ENCODE measurements around the gene DNAJA2. TPM values are rescaled to one million over a fixed set of nuclear protein-coding genes. Genes with fewer than 3 reads are reported as not detected.

The DNAJA2 gene
- total and polyA plus RNA-seq, 3 experiments from 2014 or later: 89.8 to 90.6 (median 90.3) TPM

DNA sequence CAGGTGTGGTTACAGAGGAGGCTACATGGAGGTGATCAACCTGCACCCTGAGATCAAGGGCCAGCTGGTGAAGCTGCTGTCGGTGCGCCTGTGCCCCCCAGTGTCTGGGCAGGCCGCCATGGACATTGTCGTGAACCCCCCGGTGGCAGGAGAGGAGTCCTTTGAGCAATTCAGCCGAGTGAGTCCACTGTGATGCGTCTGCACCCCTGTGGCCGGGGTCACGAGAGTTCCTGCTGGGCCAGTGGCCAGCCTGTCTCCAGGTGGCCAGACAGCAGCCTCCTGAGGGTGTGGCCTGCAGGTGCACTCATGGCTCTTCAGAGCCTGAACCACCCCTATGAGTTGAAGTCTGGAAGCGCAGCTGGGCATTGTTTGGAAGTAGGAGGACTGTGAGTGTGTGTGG lies 51.2 kb downstream of the DNAJA2 start:
- Histone ChIP-seq H3K9me3 (ENCODE audit: low read length) (no peaks in the 10 kb centered on the region), H3K27me3 (ENCODE audit: insufficient read depth, low read length, poor library complexity, severe bottlenecking) (no peaks in the 10 kb centered on the region), H3K36me3 (ENCODE audit: insufficient read depth, low read length) (no peaks in the 10 kb centered on the region), H3K27ac (ENCODE audit: low read depth, low read length) (no peak overlapping the region), H3K4me1 (ENCODE audit: insufficient read depth, low read length) (no peaks in the 10 kb centered on the region), H3K4me3 (ENCODE audit: low read length) (no peak overlapping the region)
- Mint-ChIP-seq H3K4me3 (no peak overlapping the region), H3K9me3 (no peaks in the 10 kb centered on the region), H3K36me3 (no peaks in the 10 kb centered on the region), H3K4me1 (no peaks in the 10 kb centered on the region), H3K27ac (no peak overlapping the region), H3K27me3 (peaks cover 0 to 2% of the 10 kb centered on the region in 2 donors)
- POLR2A ChIA-PET: no interaction called here
- CTCF ChIA-PET: no interaction called here
- no peak for DNase-seq

DNA sequence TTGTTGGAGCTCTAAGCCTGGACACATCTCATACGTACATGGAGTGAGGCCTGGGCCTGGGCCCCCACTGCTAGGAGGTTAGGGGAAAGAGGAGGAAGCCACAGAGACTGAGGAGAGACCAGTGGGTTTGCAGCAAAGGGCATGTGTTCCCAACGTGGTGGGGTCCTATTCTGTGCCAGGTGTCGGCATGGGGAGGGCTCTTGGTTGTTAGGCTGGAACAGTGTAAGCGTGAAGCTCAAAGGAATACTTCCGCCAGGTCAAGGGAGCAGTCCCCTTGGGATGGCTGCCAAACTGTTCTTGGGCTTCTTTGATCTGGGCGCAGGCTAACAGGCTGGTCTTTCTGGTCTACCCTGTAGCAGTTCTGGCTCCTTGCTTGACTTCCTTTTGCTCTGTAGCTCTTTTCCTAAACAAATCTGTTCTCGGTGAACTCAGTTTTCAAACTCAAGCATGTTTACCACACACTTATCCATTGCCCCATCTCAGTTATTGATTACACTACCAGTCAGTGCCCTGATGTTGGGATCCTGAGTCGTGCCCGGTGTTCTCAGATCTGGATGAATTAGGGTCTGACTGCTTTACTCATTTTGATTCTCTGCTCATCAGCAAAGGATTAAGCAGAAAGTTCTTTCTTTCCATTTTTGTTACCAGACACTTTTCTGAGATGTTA lies 52.9 kb downstream of the DNAJA2 start:
- CTCF ChIA-PET: interaction anchor here (1.1 kb wide), 1 partner anchor 10 kb away, joined by 3 read pairs; no protein-coding TSS in a partner anchor

GRCh38 chr16:46918905-46919792 lies 54.3 kb downstream of the DNAJA2 start:
- ChIA-PET POLR2A (no interaction called here), CTCF (no interaction called here)
- H3K4me1 Mint-ChIP-seq: no peaks in the 10 kb centered on the region
- no peaks in the 10 kb centered on the region for H3K4me1 ChIP-seq (ENCODE audit: insufficient read depth, low read length)
- no peaks in the 10 kb centered on the region for H3K27me3 ChIP-seq (ENCODE audit: insufficient read depth, low read length, poor library complexity, severe bottlenecking)
- no peak overlapping the region for H3K27ac ChIP-seq (ENCODE audit: low read depth, low read length)
- no peaks in the 10 kb centered on the region for H3K9me3 ChIP-seq (ENCODE audit: low read length)
- H3K27me3 Mint-ChIP-seq: peaks cover 0 to 2% of the 10 kb centered on the region in 2 donors
- no peaks in the 10 kb centered on the region for H3K36me3 ChIP-seq (ENCODE audit: insufficient read depth, low read length)
- no peaks in the 10 kb centered on the region for H3K36me3 Mint-ChIP-seq
- no peaks in the 10 kb centered on the region for H3K9me3 Mint-ChIP-seq
- no peak overlapping the region for H3K27ac Mint-ChIP-seq
- peak overlapping the region in 1 of 7 donors; percentile 5 for H3K4me3 Mint-ChIP-seq
- no peak overlapping the region for H3K4me3 ChIP-seq (ENCODE audit: low read length)
- DNase-seq: no peak

More for the DNA sequence above, 52.9 kb downstream of the DNAJA2 start:
- H3K27me3 ChIP-seq (ENCODE audit: insufficient read depth, low read length, poor library complexity, severe bottlenecking): no peaks in the 10 kb centered on the region
- peaks cover 0 to 2% of the 10 kb centered on the region in 2 donors for H3K27me3 Mint-ChIP-seq
- POLR2A ChIA-PET: no interaction called here
- DNase-seq: no peak
- no peak overlapping the region for H3K27ac ChIP-seq (ENCODE audit: low read depth, low read length)
- H3K36me3 Mint-ChIP-seq: no peaks in the 10 kb centered on the region
- H3K36me3 ChIP-seq (ENCODE audit: insufficient read depth, low read length): no peaks in the 10 kb centered on the region
- H3K9me3 ChIP-seq (ENCODE audit: low read length): no peaks in the 10 kb centered on the region
- H3K4me3 ChIP-seq (ENCODE audit: low read length): no peak overlapping the region
- H3K4me3 Mint-ChIP-seq: no peak overlapping the region
- H3K9me3 Mint-ChIP-seq: no peaks in the 10 kb centered on the region
- H3K4me1 Mint-ChIP-seq: no peaks in the 10 kb centered on the region
- H3K4me1 ChIP-seq (ENCODE audit: insufficient read depth, low read length): no peaks in the 10 kb centered on the region
- peak overlapping the region in 1 of 8 donors; percentile 48 for H3K27ac Mint-ChIP-seq

DNA sequence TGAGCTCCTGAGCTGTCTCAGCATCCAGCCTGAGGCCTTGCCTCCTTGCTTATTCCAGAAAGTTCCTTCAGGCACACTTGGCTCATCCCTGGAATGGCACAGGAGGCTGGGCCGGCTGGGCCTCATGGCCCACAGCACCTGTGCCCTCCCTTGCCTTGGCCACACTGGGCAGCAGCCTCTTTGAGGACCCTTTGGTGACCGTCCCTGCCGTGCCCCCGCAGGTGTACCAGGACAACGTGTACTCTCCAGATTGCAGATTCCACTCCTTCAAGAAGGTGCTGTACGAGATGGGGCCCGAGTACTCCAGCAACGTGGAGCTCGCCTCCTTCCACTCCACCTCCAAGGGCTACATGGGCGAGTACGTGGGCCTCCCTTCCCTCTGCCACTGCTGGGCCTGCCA lies 55.1 kb downstream of the DNAJA2 start:
- no peak overlapping the region for H3K27ac ChIP-seq (ENCODE audit: low read depth, low read length)
- POLR2A ChIA-PET: no interaction called here
- no peak overlapping the region for H3K27ac Mint-ChIP-seq

GRCh38 chr16:46916980-46917379 lies 56.5 kb downstream of the DNAJA2 start:
- H3K27me3 ChIP-seq (ENCODE audit: insufficient read depth, low read length, poor library complexity, severe bottlenecking): no peaks in the 10 kb centered on the region
- no peak overlapping the region for H3K4me3 ChIP-seq (ENCODE audit: low read length)
- H3K36me3 Mint-ChIP-seq: no peaks in the 10 kb centered on the region
- no peak overlapping the region for H3K4me3 Mint-ChIP-seq
- no peak overlapping the region for H3K27ac Mint-ChIP-seq
- no peaks in the 10 kb centered on the region for H3K9me3 Mint-ChIP-seq
- H3K27ac ChIP-seq (ENCODE audit: low read depth, low read length): no peak overlapping the region
- no peaks in the 10 kb centered on the region for H3K4me1 ChIP-seq (ENCODE audit: insufficient read depth, low read length)
- H3K4me1 Mint-ChIP-seq: no peaks in the 10 kb centered on the region
- CTCF ChIA-PET: interaction anchor here (0.9 kb wide), 1 partner anchor 9 kb away, joined by 3 read pairs; no protein-coding TSS in a partner anchor
- POLR2A ChIA-PET: no interaction called here
- no peaks in the 10 kb centered on the region for H3K36me3 ChIP-seq (ENCODE audit: insufficient read depth, low read length)
- H3K9me3 ChIP-seq (ENCODE audit: low read length): no peaks in the 10 kb centered on the region
- no peak for DNase-seq
- peaks cover 0 to 2% of the 10 kb centered on the region in 2 donors for H3K27me3 Mint-ChIP-seq

More for the DNA sequence above, 55.1 kb downstream of the DNAJA2 start:
- CTCF ChIA-PET: no interaction called here
- no peaks in the 10 kb centered on the region for H3K9me3 ChIP-seq (ENCODE audit: low read length)
- DNase-seq: no peak
- H3K4me1 ChIP-seq (ENCODE audit: insufficient read depth, low read length): no peaks in the 10 kb centered on the region
- no peaks in the 10 kb centered on the region for H3K9me3 Mint-ChIP-seq
- no peaks in the 10 kb centered on the region for H3K4me1 Mint-ChIP-seq
- H3K36me3 ChIP-seq (ENCODE audit: insufficient read depth, low read length): no peaks in the 10 kb centered on the region
- H3K36me3 Mint-ChIP-seq: no peaks in the 10 kb centered on the region
- no peaks in the 10 kb centered on the region for H3K27me3 ChIP-seq (ENCODE audit: insufficient read depth, low read length, poor library complexity, severe bottlenecking)
- H3K27me3 Mint-ChIP-seq: peaks cover 0 to 2% of the 10 kb centered on the region in 2 donors
- no peak overlapping the region for H3K4me3 ChIP-seq (ENCODE audit: low read length)
- H3K4me3 Mint-ChIP-seq: no peak overlapping the region

DNA sequence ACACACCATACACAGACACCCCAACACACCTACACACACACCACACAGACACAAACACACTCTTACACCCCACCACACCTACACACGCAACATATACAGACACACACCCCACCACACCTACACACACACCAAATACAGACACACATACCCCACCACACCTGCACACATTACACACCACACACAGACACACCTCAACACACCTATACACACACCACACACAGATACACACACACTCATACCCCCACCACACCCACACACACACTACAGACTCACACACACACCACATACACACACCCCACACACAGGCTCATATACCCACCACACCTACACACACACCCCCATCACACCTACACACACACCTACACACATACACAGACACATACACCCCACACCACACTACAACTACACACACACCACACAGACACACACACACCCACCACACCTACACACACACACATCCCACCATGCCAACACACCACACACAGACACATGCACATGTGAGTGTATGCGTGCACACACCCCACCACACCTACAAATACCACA lies 57.9 kb downstream of the DNAJA2 start:
- ChIA-PET POLR2A (no interaction called here), CTCF (no interaction called here)
- H3K36me3 Mint-ChIP-seq: no peaks in the 10 kb centered on the region

GRCh38 chr16:46914556-46915201 lies 58.8 kb downstream of the DNAJA2 start:
- Mint-ChIP-seq H3K36me3 (no peaks in the 10 kb centered on the region), H3K9me3 (no peaks in the 10 kb centered on the region), H3K27me3 (peaks cover 0 to 2% of the 10 kb centered on the region in 2 donors), H3K4me1 (peaks cover 0 to 5% (median 0%) of the 10 kb centered on the region in 3 donors), H3K4me3 (no peak overlapping the region), H3K27ac (no peak overlapping the region)
- no peak overlapping the region for H3K4me3 ChIP-seq (ENCODE audit: low read length)
- no peaks in the 10 kb centered on the region for H3K36me3 ChIP-seq (ENCODE audit: insufficient read depth, low read length)
- H3K9me3 ChIP-seq (ENCODE audit: low read length): no peaks in the 10 kb centered on the region
- ChIA-PET CTCF (interaction anchor here (0.8 to 1.7 kb wide), 3 partner anchors 15 to 241 kb away, joined by 3 to 8 read pairs (median 4); no protein-coding TSS in a partner anchor), POLR2A (no interaction called here)
- H3K4me1 ChIP-seq (ENCODE audit: insufficient read depth, low read length): no peaks in the 10 kb centered on the region
- no peak for DNase-seq
- H3K27ac ChIP-seq (ENCODE audit: low read depth, low read length): no peak overlapping the region
- H3K27me3 ChIP-seq (ENCODE audit: insufficient read depth, low read length, poor library complexity, severe bottlenecking): no peaks in the 10 kb centered on the region

More for the DNA sequence above, 57.9 kb downstream of the DNAJA2 start:
- Mint-ChIP-seq H3K27ac (peak overlapping the region in 2 of 8 donors; percentile 30 to 86), H3K4me3 (no peak overlapping the region), H3K4me1 (peaks cover 0 to 5% (median 0%) of the 10 kb centered on the region in 3 donors), H3K27me3 (peaks cover 0 to 2% of the 10 kb centered on the region in 2 donors), H3K9me3 (no peaks in the 10 kb centered on the region)
- Histone ChIP-seq H3K9me3 (ENCODE audit: low read length) (no peaks in the 10 kb centered on the region), H3K36me3 (ENCODE audit: insufficient read depth, low read length) (no peaks in the 10 kb centered on the region), H3K27ac (ENCODE audit: low read depth, low read length) (no peak overlapping the region), H3K4me3 (ENCODE audit: low read length) (no peak overlapping the region), H3K27me3 (ENCODE audit: insufficient read depth, low read length, poor library complexity, severe bottlenecking) (no peaks in the 10 kb centered on the region), H3K4me1 (ENCODE audit: insufficient read depth, low read length) (no peaks in the 10 kb centered on the region)
- DNase-seq: no peak

Measured in CD8-positive, alpha-beta memory T cell (primary cell).